ENCODE results near the gene CMKLR1. TPM values are rescaled to one million over a fixed set of nuclear protein-coding genes. Genes with fewer than 3 reads are reported as not detected.

CMKLR1 gene
- polyA plus RNA-seq, 3 donors = 7.5 to 11.6 (median 7.9) TPM

DNA sequence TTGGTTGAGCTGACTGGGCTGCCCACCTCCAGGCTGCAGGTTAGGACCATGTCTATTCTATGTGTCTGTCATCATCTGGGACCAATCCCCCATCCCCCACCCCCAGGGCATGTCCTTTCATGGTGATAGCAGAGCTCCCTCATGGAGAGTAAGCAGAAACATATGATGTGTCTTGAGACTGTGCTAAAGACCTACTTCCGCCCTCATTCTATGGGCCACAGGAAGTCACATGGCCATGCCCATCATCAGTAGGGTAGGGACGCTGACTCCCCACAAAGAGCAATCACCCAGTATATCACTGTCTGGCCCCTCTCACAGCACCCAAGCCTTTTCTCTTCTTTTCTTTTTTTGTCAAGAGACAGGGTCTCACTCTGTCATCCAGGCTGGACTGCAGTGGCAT is 99.7 kb downstream of the CMKLR1 start:
- H4K20me1 ChIP-seq (ENCODE audit: insufficient read depth, low read length) = no peaks in the 10 kb centered on the region
- intact Hi-C loops (cut with micrococcal nuclease) = loop anchor here in 1 of 2 donors (10.0 kb wide), 1 partner anchor 215 kb away; no protein-coding TSS in a partner anchor
- Mint-ChIP-seq H3K27ac (peak overlapping the region in 1 of 7 donors; percentile 85), H3K4me1 (no peaks in the 10 kb centered on the region), H3K36me3 (no peaks in the 10 kb centered on the region), H3K4me3 (no peak overlapping the region), H3K9me3 (peaks cover 0 to 5% (median 0%) of the 10 kb centered on the region in 7 donors), H3K27me3 (ENCODE audit: low read depth in 3 of 3) (peaks cover 17 to 18% (median 18%) of the 10 kb centered on the region in 3 donors)
- no peak overlapping the region for H3K9ac ChIP-seq (ENCODE audit: insufficient read depth, low read length, poor library complexity, severe bottlenecking)
- WGBS (ENCODE audit: insufficient coverage) = no CpG with 5 or more reads among the region's 2 CpGs
- no peak overlapping the region for H3K27ac ChIP-seq (ENCODE audit: low read depth in 1 of 2, low read length in 2 of 2)
- H3K4me3 ChIP-seq (replicated peaks in 1 of 3; ENCODE audit: low read depth in 2 of 3, low read length in 3 of 3) = no peak overlapping the region
- TF ChIP-seq, protein P1, sequence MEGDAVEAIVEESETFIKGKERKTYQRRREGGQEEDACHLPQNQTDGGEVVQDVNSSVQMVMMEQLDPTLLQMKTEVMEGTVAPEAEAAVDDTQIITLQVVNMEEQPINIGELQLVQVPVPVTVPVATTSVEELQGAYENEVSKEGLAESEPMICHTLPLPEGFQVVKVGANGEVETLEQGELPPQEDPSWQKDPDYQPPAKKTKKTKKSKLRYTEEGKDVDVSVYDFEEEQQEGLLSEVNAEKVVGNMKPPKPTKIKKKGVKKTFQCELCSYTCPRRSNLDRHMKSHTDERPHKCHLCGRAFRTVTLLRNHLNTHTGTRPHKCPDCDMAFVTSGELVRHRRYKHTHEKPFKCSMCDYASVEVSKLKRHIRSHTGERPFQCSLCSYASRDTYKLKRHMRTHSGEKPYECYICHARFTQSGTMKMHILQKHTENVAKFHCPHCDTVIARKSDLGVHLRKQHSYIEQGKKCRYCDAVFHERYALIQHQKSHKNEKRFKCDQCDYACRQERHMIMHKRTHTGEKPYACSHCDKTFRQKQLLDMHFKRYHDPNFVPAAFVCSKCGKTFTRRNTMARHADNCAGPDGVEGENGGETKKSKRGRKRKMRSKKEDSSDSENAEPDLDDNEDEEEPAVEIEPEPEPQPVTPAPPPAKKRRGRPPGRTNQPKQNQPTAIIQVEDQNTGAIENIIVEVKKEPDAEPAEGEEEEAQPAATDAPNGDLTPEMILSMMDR (IDR thresholded peaks at IDR 0.05) = no peak
- H3K9me3 ChIP-seq (replicated peaks in 1 of 2; ENCODE audit: control insufficient read depth in 1 of 2, insufficient read depth in 1 of 2, low read length in 2 of 2) = no peaks in the 10 kb centered on the region
- H3K4me1 ChIP-seq (ENCODE audit: control insufficient read depth in 1 of 2, insufficient read depth in 2 of 2, low read length in 2 of 2) = no peaks in the 10 kb centered on the region
- no peaks in the 10 kb centered on the region for H3K36me3 ChIP-seq (replicated peaks in 1 of 2; ENCODE audit: control insufficient read depth in 1 of 2, insufficient read depth in 2 of 2, low read length in 2 of 2)
- peak in 1 of 3 donors; percentile 15 for DNase-seq
- peaks cover 0 to 10% of the 10 kb centered on the region in 2 donors for H3K27me3 ChIP-seq (ENCODE audit: control insufficient read depth in 2 of 2, insufficient read depth in 2 of 2, low read length in 2 of 2)
- no peaks in the 10 kb centered on the region for H3K79me2 ChIP-seq (ENCODE audit: insufficient read depth, low read length)
- H3K4me2 ChIP-seq (replicated peaks; ENCODE audit: extremely low read depth, low read length, poor library complexity, severe bottlenecking) = no peak overlapping the region
- H2AFZ ChIP-seq (ENCODE audit: insufficient read depth, low read depth, low read length, poor library complexity, severe bottlenecking) = no peak overlapping the region

DNA sequence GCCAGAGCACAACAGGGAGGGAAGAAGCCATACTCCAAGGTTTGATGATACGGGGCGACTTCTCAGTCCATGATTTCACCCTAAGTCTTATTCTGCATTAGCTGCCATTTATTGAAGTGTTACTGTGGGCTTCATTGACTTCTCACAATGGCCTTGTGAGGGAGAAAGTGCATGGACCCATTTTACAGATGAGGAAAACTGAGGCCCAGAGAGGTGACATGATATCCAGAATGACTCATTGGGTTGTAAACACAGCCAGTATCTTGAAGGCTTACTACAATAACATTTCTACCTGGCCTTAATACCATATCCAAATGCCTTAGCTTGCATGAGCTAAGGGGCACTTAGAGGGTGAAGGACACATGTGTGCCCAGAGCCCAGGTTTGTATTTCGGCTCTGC is 100.6 kb downstream of the CMKLR1 start:
- no peaks in the 10 kb centered on the region for H3K4me1 Mint-ChIP-seq
- Histone ChIP-seq H3K27ac (ENCODE audit: low read depth in 1 of 2, low read length in 2 of 2) (no peak overlapping the region), H3K4me2 (replicated peaks; ENCODE audit: extremely low read depth, low read length, poor library complexity, severe bottlenecking) (no peak overlapping the region), H3K9ac (ENCODE audit: insufficient read depth, low read length, poor library complexity, severe bottlenecking) (no peak overlapping the region), H2AFZ (ENCODE audit: insufficient read depth, low read depth, low read length, poor library complexity, severe bottlenecking) (no peak overlapping the region), H3K36me3 (replicated peaks in 1 of 2; ENCODE audit: control insufficient read depth in 1 of 2, insufficient read depth in 2 of 2, low read length in 2 of 2) (no peaks in the 10 kb centered on the region), H3K9me3 (replicated peaks in 1 of 2; ENCODE audit: control insufficient read depth in 1 of 2, insufficient read depth in 1 of 2, low read length in 2 of 2) (no peaks in the 10 kb centered on the region), H3K79me2 (ENCODE audit: insufficient read depth, low read length) (no peaks in the 10 kb centered on the region), H3K4me1 (ENCODE audit: control insufficient read depth in 1 of 2, insufficient read depth in 2 of 2, low read length in 2 of 2) (no peaks in the 10 kb centered on the region), H3K4me3 (replicated peaks in 1 of 3; ENCODE audit: low read depth in 2 of 3, low read length in 3 of 3) (no peak overlapping the region), H4K20me1 (ENCODE audit: insufficient read depth, low read length) (no peaks in the 10 kb centered on the region), H3K27me3 (ENCODE audit: control insufficient read depth in 2 of 2, insufficient read depth in 2 of 2, low read length in 2 of 2) (peaks cover under 1 to 10% of the 10 kb centered on the region in 2 donors)
- H3K27ac Mint-ChIP-seq = no peak overlapping the region
- intact Hi-C loops (cut with micrococcal nuclease) = loop anchor here in 1 of 2 donors (10.0 kb wide), 1 partner anchor 216 kb away; no protein-coding TSS in a partner anchor
- TF ChIP-seq, protein P1 (IDR thresholded peaks at IDR 0.05) = no peak
- 100% methylated on average over 1 of the region's 3 CpGs for WGBS (ENCODE audit: insufficient coverage)
- DNase-seq = no peak
- no peaks in the 10 kb centered on the region for H3K36me3 Mint-ChIP-seq
- H3K9me3 Mint-ChIP-seq = peaks cover 0 to 5% (median 0%) of the 10 kb centered on the region in 7 donors
- H3K27me3 Mint-ChIP-seq (ENCODE audit: low read depth in 3 of 3) = peaks cover 15 to 20% (median 18%) of the 10 kb centered on the region in 3 donors
- H3K4me3 Mint-ChIP-seq = no peak overlapping the region

Other genes starting within 250 kb of the CMKLR1 start
- gene WSCD2, start 210.0 kb downstream of the CMKLR1 start, polyA plus RNA-seq = not detected
- 1 to 10 TPM in 2 of 3 donors, under 1 TPM in 1; 1.00 to 1.9 (median 1.6) TPM for gene FICD, start 176.0 kb upstream of the CMKLR1 start, polyA plus RNA-seq
- gene SART3, start 221.9 kb upstream of the CMKLR1 start, polyA plus RNA-seq = 10 to 100 TPM; 10.3 to 20.9 (median 20.6) TPM
- 100 to 1,000 TPM in 2 of 3 donors, 10 to 100 TPM in 1; 90.9 to 114 (median 111) TPM for gene ISCU, start 223.3 kb upstream of the CMKLR1 start, polyA plus RNA-seq